Endometrial microvascular endothelial cells (primary cell): ENCODE measurements around the gene XYLB. TPM values are rescaled to one million over a fixed set of nuclear protein-coding genes. Genes with fewer than 3 reads are reported as not detected.
"Not testable (repeated sequence)": the region's sequence is repeated elsewhere in the genome, so short reads cannot be mapped to it uniquely, and the experiment has no call there.

Source experiments
- in situ Hi-C: cut with HindIII; loops from 2 replicates; pipeline ENCODE4 v1.10.0; 2017; ENCODE audit warnings: low sequenced_read_pairs, low pct_unique_long_range_greater_than_20kb; ENCODE audit errors: inconsistent ontology term
- total RNA-seq: library from RNA; depleted of rRNA; stranded (reverse); fragments of >200 nt; gene quantifications from one replicate; pipeline ENCODE4 v1.2.3, GENCODE V29; 2015; ENCODE audit errors: inconsistent ontology term

The XYLB gene
- total RNA-seq, 1 donor from 2014 or later = 0.84 TPM

DNA sequence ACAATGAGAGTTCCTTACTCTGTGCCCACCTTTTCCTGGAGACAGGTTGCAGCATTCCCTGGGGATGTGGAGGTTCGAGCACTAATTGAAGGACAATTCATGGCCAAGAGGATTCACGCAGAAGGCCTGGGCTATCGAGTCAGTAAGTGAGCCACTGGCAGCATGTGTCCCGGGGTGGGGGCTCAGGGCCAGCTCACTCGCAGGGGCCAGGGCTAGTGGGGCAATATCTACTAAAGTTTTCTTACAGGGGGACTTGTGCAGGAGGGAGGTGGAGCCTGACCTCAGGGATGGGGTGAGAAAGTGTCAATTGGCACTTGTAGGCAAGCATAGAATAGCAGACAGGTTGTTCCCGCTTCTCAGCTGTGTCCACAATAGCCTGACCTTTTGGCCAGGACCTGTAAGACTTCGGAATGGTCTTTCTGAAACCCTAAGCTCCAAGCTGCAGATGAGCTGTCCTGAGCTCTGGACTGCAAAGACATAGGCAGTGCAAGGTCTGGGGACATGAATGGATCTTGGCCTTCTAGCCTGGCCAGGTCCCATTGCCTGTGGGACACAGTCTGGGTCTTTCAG lies 32.7 kb downstream of the XYLB start:
- in situ Hi-C loops = no loop called here

DNA sequence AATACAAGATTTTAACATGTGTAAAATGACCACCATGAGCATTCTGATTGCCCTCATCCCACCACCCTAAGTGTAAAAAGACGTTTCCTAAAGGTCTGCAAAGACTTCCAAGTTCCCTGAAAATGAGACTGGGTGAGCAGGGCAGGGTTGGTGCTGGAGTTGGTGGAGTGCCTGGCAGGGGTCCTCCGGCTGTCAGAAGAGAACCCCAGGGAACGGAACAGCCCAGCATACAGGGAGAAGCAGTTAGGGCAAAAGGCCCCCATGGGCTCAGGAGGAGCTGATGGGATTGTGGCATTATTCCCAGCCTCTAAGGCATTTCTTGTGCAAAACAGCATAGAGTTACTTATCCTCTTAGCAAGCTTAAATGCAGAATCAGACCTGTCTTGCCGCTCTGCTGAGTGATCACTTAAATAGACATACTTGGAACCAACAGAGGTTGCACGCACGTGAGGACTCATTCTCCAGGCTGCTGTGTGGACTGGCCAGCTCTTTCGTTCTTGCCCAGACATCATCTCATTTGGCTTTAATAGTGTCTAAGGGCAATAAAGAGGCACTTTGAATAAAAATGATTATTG lies 36.0 kb downstream of the XYLB start:
- in situ Hi-C loops = no loop called here

DNA sequence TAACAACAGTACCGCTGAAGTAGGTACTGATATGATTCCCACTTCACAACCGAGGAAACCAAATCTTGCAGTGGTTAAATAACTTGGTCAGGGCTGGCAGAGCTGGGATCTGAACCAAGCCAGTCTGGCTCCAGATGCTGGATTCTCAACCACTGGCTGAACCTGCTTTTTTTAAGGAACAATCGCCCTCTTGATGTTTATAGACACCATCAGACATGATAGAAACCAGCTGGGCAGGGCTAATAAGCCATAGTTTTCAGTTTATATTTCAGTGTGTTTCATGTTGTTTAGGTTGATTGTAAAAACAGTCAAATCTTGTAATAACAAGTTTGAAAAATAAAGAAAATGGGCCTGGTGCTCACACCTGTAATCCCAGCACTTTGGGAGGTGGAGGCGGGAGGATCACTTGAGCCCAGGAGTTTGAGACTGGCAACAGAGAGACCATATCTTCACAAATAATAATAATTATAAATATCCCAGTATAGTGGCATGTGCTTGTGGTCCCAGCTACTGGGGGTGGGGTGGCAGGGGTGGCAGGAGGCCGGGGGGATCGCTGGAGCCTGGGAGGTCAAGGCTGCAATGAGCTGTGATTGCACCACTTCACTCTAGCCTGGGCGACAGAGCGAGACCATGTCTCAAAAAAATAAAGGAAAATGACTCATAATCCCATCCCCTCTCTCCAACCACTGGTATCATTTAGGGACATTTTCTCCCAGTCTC lies 36.7 kb downstream of the XYLB start:
- in situ Hi-C loops = no loop called here

DNA sequence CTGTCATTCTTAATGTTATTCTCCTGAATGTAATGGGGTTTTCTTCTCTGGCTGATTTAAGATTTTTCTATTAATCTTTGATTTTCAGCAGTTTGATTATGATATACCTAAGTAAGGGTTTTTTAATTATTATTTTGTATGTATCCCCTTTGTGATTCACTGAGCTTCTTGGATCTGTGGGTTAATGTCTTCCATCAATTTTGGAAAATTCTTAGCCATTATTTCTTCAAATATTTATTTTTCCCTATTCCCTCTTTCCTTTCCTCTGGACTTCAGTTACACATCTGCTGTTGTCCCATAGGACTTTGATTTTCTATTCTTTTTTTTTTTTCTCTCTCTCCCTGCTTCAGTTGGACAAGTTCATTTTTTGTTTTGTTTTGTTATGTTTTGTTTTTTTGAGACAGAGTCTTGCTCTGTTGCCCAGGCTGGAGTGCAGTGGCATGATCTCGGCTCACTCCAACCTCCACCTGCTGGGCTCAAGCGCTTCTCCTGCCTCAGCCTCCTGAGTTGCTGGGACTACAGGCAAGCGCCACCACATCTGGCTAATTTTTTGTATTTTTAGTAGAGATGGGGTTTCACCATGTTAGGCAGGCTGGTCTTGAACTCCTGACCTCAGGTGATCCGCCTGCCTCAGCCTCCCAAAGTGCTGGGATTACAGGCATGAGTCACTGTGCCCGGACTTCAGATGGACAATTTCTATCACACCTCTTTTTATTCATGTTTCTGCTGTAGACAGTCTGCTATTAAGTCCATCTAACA lies 40.6 kb downstream of the XYLB start:
- in situ Hi-C loops = no loop called here

DNA sequence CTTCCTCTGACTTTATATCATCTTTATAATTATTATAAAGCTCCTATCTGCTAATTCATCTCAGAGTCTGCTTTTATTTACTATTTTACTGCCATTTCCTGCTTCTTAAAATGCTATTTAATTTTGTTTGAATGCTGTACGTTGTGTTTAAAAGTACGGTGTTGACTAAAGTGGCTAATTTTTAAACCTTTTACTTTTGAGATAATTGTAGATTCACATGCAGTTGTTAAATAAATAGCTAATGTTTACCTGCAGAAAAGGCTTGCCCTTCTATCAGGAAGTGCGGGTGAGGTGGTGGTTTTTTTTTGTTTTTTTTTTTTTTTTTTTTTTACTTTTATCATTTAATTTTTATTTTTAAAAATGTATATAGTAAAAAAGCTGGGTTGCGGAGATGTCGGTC lies 41.3 kb downstream of the XYLB start:
- in situ Hi-C loops = no loop called here

DNA sequence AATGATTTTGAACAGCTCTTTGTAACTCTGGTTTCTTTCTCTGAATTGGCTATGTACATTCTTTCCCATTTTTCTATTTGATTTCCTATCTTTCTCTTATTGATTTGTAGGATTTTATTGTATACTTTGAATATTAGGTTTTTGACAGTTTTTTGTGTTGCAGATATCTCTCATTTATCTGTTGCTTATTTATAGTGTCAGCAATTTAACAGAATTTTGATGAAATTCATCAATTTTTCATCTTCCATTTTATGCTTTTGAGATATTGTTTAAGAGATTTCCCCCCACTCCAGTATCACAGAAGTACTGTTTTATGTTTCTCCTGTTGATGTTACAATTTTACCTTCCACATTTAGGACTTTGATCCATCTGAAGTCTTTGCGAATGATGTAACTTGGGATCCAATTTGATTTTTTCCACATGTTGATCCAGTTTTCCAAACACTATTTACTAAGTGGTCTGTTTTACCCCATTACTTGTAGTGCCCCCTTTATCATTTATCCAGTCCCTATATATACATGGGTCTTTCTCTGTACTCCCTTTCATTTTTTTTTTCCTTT lies 46.1 kb downstream of the XYLB start:
- in situ Hi-C loops = no loop called here

DNA sequence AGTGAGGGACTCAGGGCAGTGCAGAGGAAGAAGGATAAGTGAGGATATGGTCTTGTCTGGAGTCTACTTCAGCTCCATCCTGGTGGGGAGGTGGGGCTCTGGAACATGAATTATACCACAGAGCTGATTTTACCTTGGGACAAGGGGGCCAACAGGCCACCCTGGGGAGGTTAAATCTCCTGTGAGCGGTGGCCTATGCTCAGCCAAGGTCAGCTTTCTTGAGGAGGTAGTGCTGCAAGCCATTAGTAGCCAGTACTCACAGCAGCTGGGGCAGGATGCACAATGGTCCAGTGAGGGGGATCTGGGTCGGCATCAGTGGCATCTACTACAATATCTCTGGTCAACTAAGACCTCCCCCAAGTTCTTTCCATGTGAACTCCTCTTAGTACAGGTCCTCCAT lies 49.7 kb downstream of the XYLB start:
- in situ Hi-C loops = no loop called here

DNA sequence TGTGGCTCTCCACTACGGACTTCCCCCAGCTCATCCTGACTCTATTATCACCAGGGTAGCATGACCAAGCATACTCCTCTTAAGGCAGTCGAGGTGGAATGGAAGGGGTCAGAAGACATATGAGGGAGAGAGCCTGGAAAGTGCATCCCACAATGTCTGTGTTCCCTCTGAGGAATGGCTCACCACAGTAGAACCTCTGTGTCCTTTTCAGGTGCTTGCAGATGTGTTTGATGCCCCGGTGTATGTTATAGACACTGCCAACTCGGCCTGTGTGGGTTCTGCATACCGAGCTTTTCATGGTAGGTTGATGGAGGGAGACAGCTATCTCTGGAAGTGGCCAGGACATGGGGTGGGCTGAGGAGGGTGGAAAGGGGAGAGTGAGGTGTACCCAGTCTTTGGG lies 50.3 kb downstream of the XYLB start:
- in situ Hi-C loops = no loop called here

DNA sequence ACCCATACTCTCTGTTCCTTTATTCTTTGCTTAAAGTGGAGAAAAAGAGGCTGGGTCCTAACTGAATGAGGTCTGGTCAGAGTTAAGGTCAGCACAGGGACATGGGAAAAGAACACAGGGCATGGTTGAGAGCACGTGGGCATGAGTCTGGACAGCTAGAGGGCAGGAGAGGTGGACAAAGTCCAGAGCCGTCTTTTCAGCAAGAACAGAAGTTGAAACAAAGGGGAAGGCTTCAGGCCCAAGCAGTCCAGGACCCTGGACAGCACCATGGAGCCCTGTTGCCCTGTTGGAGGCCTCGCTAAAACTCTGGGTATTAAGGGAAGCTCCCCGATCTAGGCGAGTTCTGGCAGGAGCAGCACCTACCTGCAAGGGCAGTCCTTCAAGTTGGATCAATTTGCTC lies 50.7 kb downstream of the XYLB start:
- in situ Hi-C loops = no loop called here

DNA sequence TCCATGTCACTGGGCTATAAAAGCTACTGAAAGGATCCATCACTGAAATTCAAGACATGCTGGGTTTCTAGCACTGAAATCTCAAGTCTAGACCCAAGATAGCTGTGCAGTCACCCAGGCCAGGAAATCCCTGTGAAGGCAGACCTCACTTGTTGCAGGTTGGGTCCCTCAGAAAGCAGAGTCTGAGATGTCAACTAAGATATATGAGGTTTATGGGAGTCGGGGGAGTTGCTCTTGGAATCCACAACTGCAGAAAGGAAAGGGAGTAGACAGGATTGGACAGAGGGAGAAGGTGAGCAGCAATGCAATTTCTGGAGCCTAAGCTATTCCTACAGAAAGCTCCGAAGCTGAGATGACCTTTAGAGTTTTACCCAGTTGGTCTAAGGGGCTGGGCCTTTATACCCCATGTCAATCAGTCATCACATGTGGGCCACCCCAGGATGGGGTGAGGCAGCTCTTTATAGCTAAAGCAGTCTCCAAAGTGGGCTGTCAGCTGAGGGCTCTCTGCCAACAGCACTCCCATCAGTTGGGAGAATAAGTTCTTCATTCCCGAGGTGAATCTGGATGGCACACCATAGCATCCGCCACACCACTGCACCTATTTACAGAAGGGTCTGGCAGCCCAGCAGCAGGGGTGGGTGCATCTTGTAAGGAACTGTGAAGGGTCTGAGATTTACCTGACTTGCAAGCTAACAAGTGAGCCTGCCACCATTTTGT lies 54.8 kb downstream of the XYLB start:
- in situ Hi-C loops = no loop called here

DNA sequence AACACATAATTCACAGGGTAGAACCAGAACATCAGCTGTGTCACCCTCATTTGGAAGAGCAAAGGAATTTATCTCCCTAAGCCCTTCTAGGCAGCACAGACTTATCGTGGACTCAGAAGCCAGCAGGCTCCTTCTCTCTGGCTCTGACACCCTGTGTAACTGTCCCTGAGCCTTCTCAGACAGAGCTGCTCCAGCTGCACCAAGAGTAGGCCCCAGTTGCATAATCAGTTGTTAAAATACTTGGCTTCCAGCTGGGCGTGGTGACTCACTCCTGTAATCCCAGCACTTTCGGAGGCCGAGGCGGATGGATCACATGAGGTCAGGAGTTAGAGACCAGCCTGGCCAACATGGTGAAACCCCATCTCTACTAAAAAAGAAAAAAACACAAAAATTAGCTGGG lies 57.7 kb downstream of the XYLB start:
- in situ Hi-C loops = no loop called here

DNA sequence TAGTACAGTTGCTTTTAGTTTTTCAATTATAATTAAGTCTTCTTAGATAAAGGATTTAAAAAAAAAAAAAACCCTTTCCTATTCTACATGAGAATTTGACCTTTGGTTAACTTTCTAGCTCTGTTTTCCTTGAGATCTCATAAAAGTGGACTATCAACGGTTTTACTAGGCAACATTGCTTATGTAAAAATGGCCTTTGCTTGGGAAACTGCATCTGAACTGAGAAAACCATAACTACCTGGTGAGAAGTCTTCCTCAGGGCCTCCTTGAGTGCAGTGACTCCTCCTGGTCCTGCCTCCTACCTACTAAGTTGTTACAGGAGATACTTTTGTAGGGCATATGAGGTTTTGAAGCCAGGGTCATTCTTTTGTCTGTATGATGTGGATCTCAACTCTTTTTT lies 65.0 kb downstream of the XYLB start:
- in situ Hi-C loops = no loop called here

DNA sequence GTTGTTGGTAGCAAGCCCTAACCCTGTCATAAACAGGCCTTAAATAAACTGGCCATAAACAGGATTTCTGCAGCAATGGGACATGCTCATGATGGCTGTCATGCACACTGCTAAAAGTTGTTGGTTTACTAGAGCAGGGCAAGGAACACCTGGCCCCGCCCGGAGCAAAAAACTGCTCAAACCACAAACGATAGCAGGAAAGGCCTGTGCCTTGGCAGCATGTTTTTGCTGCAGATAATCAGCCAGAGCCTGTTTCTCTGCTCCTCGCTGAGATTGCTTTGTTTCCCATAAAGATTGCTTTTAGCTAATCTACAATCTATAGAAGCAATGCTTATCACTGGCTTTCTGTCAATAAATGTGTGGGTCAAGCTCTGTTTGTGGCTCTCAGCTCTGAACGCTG lies 74.2 kb downstream of the XYLB start:
- in situ Hi-C loops = not testable (repeated sequence)

DNA sequence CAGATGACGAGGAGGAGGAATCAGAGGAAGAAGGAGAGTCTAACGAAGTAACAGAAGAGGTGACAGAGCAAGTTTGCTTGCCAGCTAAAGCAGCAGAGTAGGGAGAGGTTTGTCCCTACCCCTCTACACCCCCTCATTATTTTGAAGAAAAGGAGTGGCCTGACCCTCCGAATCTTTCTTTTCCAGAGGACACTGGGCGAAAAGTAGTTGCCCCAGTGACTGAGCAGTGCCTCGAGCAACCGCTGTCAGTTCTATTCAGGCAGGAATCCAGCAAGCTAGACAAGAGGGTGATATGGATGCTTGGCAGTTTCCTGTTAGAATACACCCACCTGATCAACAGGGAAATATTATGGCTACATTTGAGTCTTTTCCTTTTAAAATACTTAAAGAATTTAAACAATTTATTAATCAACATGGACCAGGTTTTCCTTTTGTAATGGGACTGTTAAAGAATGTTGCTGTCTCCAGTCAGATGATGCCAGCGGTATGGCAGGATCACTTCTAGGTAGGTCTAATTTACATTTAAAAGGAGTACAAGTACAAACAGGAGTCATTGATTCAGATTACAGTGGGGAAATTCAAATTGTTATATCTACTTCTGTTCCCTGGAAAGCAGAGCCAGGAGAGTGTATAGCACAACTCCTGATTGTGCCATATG lies 75.2 kb downstream of the XYLB start:
- in situ Hi-C loops = no loop called here

DNA sequence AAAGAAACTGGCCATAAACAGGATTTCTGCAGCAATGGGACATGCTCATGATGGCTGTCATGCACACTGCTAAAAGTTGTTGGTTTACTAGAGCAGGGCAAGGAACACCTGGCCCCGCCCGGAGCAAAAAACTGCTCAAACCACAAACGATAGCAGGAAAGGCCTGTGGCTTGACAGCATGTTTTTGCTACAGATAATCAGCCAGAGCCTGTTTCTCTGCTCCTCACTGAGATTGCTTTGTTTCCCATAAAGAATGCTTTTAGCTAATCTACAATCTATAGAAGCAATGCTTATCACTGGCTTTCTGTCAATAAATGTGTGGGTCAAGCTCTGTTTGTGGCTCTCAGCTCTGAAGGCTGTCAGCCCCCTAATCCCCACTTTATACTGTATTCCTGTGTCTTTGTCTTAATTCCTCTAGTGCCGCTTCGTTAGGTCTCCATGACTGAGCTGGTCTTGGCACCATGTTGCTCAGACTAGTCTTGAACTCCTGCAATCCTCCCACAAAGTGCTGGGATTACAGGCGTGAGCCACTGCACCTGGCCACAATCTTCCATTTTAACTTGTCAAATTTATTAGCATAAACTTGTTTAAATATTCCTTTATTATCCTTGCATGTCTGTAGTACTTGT lies 80.3 kb downstream of the XYLB start:
- in situ Hi-C loops = not testable (repeated sequence)

DNA sequence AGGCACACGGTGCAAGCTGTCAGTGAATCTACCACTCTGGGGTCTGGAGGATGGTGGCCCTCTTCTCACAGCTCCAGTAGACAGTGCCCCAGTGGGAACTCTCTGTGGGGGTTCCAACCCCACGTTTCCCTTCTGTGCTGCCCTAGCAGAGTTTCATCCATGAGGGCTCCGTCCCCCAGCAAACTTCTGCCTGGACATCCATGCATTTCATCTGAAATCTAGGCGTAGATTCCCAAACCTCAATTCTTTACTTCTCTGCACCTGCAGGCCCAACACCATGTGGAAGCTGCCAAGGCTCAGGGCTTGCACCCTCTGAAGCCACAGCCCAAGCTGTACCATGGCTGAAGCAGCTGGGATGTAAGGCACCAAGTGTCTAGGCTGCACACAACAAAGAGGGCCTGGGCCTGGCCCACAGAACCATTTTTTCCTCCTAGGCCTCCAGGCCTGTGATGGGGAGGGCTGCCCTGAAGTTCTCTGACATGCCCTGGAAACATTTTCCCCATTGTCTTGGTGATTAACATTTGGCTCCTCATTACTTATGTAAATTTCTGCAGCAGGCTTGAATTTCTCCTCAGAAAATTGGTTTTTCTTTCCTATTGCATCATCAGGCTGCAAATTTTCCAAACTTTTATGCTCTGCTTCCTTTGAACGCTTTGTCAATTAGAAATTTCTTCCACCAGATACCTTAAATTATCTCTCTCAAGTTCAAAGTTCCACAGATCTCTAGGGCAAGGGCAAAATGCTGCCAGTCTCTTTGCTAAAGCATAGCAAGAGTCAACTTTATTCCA lies 86.5 kb downstream of the XYLB start:
- in situ Hi-C loops = not testable (repeated sequence)

DNA sequence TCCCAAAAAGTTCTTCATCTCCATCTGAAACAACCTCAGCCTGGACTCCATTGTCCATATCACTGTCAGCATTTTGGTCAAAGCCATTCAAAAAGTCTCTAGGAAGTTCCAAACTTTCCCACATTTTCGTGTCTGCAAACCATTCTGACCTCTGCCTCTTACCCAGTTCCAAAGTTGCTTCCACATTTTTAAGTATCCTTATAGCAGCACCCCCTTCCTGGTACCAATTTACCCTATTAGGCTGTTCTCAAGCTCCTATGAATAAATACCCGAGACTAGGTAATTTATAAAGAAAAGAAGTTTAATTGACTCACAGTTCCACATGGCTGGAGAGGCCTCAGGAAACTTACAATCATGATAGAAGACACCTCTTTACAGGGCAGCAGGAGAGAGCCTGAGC lies 87.1 kb downstream of the XYLB start:
- in situ Hi-C loops = not testable (repeated sequence)
